Natural killer cell (primary cell): ENCODE measurements around the gene LAMB1. TPM values are rescaled to one million over a fixed set of nuclear protein-coding genes. Genes with fewer than 3 reads are reported as not detected.
A peak's percentile ranks its signal among the peaks of the same experiment; 100 is the strongest.
"Not testable (repeated sequence)": the region's sequence is repeated elsewhere in the genome, so short reads cannot be mapped to it uniquely, and the experiment has no call there.

Experiments used
- ATAC-seq, 3 donors: fragments of 150-1000 bp in 2 of 3; fragments of 200-7000 bp in 1 of 3; cut with Tn5 transposase; 1 replicate in 1 of 3; 2 replicates in 2 of 3; pipeline ENCODE4 v1.10.0; 2021; ENCODE audit warnings: mild to moderate bottlenecking in 2 of 3, moderate library complexity in 2 of 3
- DNase-seq, 2 donors: peaks; one replicate each; pipeline versions ENCODE4 v3.0.0 to v3.0.0-alpha.2; 2013 to 2021; ENCODE audit warnings: mixed read lengths in 1 of 2
- H3K27ac ChIP-seq: one replicate; pipeline ENCODE4 v1.5.1; 2013; ENCODE audit warnings: mild to moderate bottlenecking, low read length
- H3K27me3 ChIP-seq: one replicate; pipeline ENCODE4 v1.6.1; 2013; ENCODE audit warnings: low read length; ENCODE audit not compliant: control insufficient read depth, insufficient read depth
- H3K36me3 ChIP-seq: one replicate; pipeline ENCODE4 v1.6.1; 2013; ENCODE audit warnings: low read length; ENCODE audit not compliant: control insufficient read depth, insufficient read depth
- H3K4me1 ChIP-seq: one replicate; pipeline ENCODE4 v1.6.1; 2013; ENCODE audit warnings: low read length; ENCODE audit not compliant: control insufficient read depth, insufficient read depth
- H3K4me3 ChIP-seq: one replicate; pipeline ENCODE4 v1.5.1; 2013; ENCODE audit warnings: low read length
- H3K9me3 ChIP-seq: one replicate; pipeline ENCODE4 v1.6.1; 2013; ENCODE audit warnings: low read length; ENCODE audit not compliant: control insufficient read depth, insufficient read depth
- H3K27ac Mint-ChIP-seq, 2 donors: one replicate each; pipeline ENCODE4 v1.8.0; 2022; ENCODE audit warnings: mild to moderate bottlenecking in 2 of 2, mixed read lengths in 2 of 2, moderate library complexity in 1 of 2
- H3K27me3 Mint-ChIP-seq, 2 donors: one replicate each; pipeline ENCODE4 v1.8.0; 2022; ENCODE audit warnings: low read depth in 2 of 2, mixed read lengths in 2 of 2
- H3K36me3 Mint-ChIP-seq: one replicate; pipeline ENCODE4 v1.8.0; 2022; ENCODE audit warnings: mixed read lengths
- H3K4me1 Mint-ChIP-seq, 2 donors: one replicate each; pipeline ENCODE4 v1.8.0; 2022; ENCODE audit warnings: mixed read lengths in 2 of 2
- H3K4me3 Mint-ChIP-seq: one replicate; pipeline ENCODE4 v1.8.0; 2022; ENCODE audit warnings: mild to moderate bottlenecking, moderate library complexity, mixed read lengths
- H3K9me3 Mint-ChIP-seq, 2 donors: one replicate each; pipeline ENCODE4 v1.8.0; 2022; ENCODE audit warnings: mixed read lengths in 2 of 2
- CTCF ChIP-seq: fragments of 200-600 bp; IDR thresholded peaks from one replicate; pipeline ENCODE4 v1.8.0; 2022; ENCODE audit warnings: antibody characterized with exemption
- WGBS: methylation state at CpG from one replicate; pipeline ENCODE4 v1.1.7; 2013; ENCODE audit warnings: missing lambda C conversion rate; ENCODE audit not compliant: insufficient coverage; 5-methylcytosine and 5-hydroxymethylcytosine counted together
- intact Hi-C: fragments of 100-400 bp; cut with micrococcal nuclease; formaldehyde crosslinking; loops from one replicate; pipeline ENCODE4 v1.14.2; 2022
- total RNA-seq, 4 donors: library from RNA; stranded (reverse); fragments of 120-200 nt in 1 of 4; gene quantifications; one replicate each; pipeline versions ENCODE4 v1.2.3 to v1.2.4, GENCODE V29; 2013 to 2022

Gene LAMB1
- total RNA-seq, 3 donors from 2014 or later (not counting 1 experiment from before 2014, with no cell fraction given): not detected

GRCh38 chr7:107890493-107890961, 112.4 kb downstream of the LAMB1 start:
- peaks cover 21% of the 10 kb centered on the region for H3K36me3 ChIP-seq
- Mint-ChIP-seq H3K9me3 (no peaks in the 10 kb centered on the region), H3K4me1 (peaks cover 38 to 44% of the 10 kb centered on the region in 2 donors), H3K27me3 (peaks cover 3 to 5% of the 10 kb centered on the region in 2 donors), H3K36me3 (no peaks in the 10 kb centered on the region), H3K4me3 (peak overlapping the region; percentile 97), H3K27ac (peak overlapping the region; percentile 97 to 98)
- DNase-seq (no peak), ATAC-seq (peak in 2 of 3 donors; percentile 2 to 7)
- peaks cover 15% of the 10 kb centered on the region for H3K4me1 ChIP-seq
- H3K4me3 ChIP-seq: peak overlapping the region; percentile 75
- no peak for TF ChIP-seq CTCF
- 6% methylated on average over 7 of the region's 7 CpGs for WGBS
- intact Hi-C loops: loop anchor here (5.0 to 10.0 kb wide), 2 partner anchors 306 to 723 kb away; partner anchors contain the start of genes BCAP29 and HBP1
- H3K27ac ChIP-seq: peak overlapping the region; percentile 95
- no peaks in the 10 kb centered on the region for H3K27me3 ChIP-seq
- no peaks in the 10 kb centered on the region for H3K9me3 ChIP-seq

GRCh38 chr7:107889992-107890391, 113.0 kb downstream of the LAMB1 start:
- no peak for TF ChIP-seq CTCF
- H3K4me3 Mint-ChIP-seq: peak overlapping the region; percentile 97
- Histone ChIP-seq H3K4me3 (no peak overlapping the region), H3K27ac (peak overlapping the region; percentile 95), H3K4me1 (peaks cover 15% of the 10 kb centered on the region), H3K9me3 (no peaks in the 10 kb centered on the region), H3K36me3 (peaks cover 16% of the 10 kb centered on the region), H3K27me3 (no peaks in the 10 kb centered on the region)
- no peaks in the 10 kb centered on the region for H3K36me3 Mint-ChIP-seq
- H3K27me3 Mint-ChIP-seq: peaks cover 6 to 7% of the 10 kb centered on the region in 2 donors
- intact Hi-C loops: loop anchor here (5.0 to 10.0 kb wide), 2 partner anchors 305 to 723 kb away; partner anchors contain the start of genes BCAP29 and HBP1
- no peaks in the 10 kb centered on the region for H3K9me3 Mint-ChIP-seq
- ATAC-seq: no peak
- peak overlapping the region; percentile 97 to 98 for H3K27ac Mint-ChIP-seq
- peaks cover 33 to 39% of the 10 kb centered on the region in 2 donors for H3K4me1 Mint-ChIP-seq
- WGBS: 83% methylated on average over 1 of the region's 3 CpGs
- no peak for DNase-seq

GRCh38 chr7:107887827-107888226, 115.1 kb downstream of the LAMB1 start:
- H3K36me3 Mint-ChIP-seq, H3K27ac ChIP-seq, H3K4me3 Mint-ChIP-seq, H3K4me3 ChIP-seq, intact Hi-C loops, H3K9me3 Mint-ChIP-seq, H3K27ac Mint-ChIP-seq, ATAC-seq, H3K36me3 ChIP-seq, H3K27me3 ChIP-seq, H3K9me3 ChIP-seq, DNase-seq: not testable (repeated sequence)
- peaks cover 15% of the 10 kb centered on the region for H3K4me1 ChIP-seq
- Mint-ChIP-seq H3K4me1 (peaks cover 15 to 20% of the 10 kb centered on the region in 2 donors), H3K27me3 (peaks cover 11 to 17% of the 10 kb centered on the region in 2 donors)
- WGBS: 97% methylated on average over 22 of the region's 22 CpGs

GRCh38 chr7:107884066-107884818, 118.7 kb downstream of the LAMB1 start:
- intact Hi-C loops: no loop called here
- no peak overlapping the region for H3K4me3 ChIP-seq
- 91% methylated on average over 4 of the region's 6 CpGs for WGBS
- H3K36me3 ChIP-seq: no peaks in the 10 kb centered on the region
- no peak for ATAC-seq
- no peak overlapping the region for H3K27ac Mint-ChIP-seq
- H3K4me3 Mint-ChIP-seq: no peak overlapping the region
- DNase-seq: no peak
- no peaks in the 10 kb centered on the region for H3K4me1 ChIP-seq
- no peaks in the 10 kb centered on the region for H3K9me3 ChIP-seq
- no peaks in the 10 kb centered on the region for H3K9me3 Mint-ChIP-seq
- H3K27ac ChIP-seq: no peak overlapping the region
- TF ChIP-seq CTCF: no peak
- H3K36me3 Mint-ChIP-seq: no peaks in the 10 kb centered on the region
- H3K4me1 Mint-ChIP-seq: no peaks in the 10 kb centered on the region
- no peaks in the 10 kb centered on the region for H3K27me3 ChIP-seq
- H3K27me3 Mint-ChIP-seq: peaks cover 22 to 32% of the 10 kb centered on the region in 2 donors
